Heart right ventricle (tissue), 16 donors: Measurements from ENCODE around the gene CD151. TPM values are rescaled to one million over a fixed set of nuclear protein-coding genes. Genes with fewer than 3 reads are reported as not detected.

ENCODE experiments used
- ATAC-seq, 8 donors: fragments of 200-7000 bp; cut with Tn5 transposase; one replicate each; pipeline ENCODE4 v1.9.1; 2020; ENCODE audit warnings: mild to moderate bottlenecking in 8 of 8, moderate library complexity in 8 of 8, moderate number of reproducible peaks in 1 of 8
- DNase-seq, 2 donors: peaks; one replicate each; pipeline ENCODE4 v3.0.0-alpha.2; 2020
- H3K27ac ChIP-seq, 10 donors: fragments of 200-600 bp; sonication (generic) in 2 of 10; one replicate each; pipeline versions ENCODE4 v1.5.0 to v1.8.0; 2020 to 2022; ENCODE audit warnings: mild to moderate bottlenecking in 3 of 10
- H3K27me3 ChIP-seq, 7 donors: fragments of 200-600 bp; one replicate each; pipeline ENCODE4 v1.8.0; 2021 to 2022; ENCODE audit warnings: mild to moderate bottlenecking in 2 of 7
- H3K36me3 ChIP-seq, 9 donors: fragments of 200-600 bp; sonication (generic) in 1 of 9; one replicate each; pipeline versions ENCODE4 v1.5.0 to v1.8.0; 2020 to 2022; ENCODE audit warnings: mild to moderate bottlenecking in 2 of 9
- H3K4me1 ChIP-seq, 9 donors: fragments of 200-600 bp; sonication (generic) in 1 of 9; one replicate each; pipeline versions ENCODE4 v1.5.0 to v1.8.0; 2020 to 2022; ENCODE audit warnings: mild to moderate bottlenecking in 4 of 9
- H3K4me3 ChIP-seq, 10 donors: fragments of 200-600 bp; sonication (generic) in 2 of 10; one replicate each; pipeline versions ENCODE4 v1.5.0 to v1.8.0; 2020 to 2022; ENCODE audit warnings: mild to moderate bottlenecking in 7 of 10, moderate library complexity in 2 of 10
- H3K9me3 ChIP-seq, 11 donors: fragments of 200-600 bp in 10 of 11; sonication (generic) in 2 of 11; one replicate each; pipeline versions ENCODE4 v1.5.0 to v1.8.0; 2013 to 2022; ENCODE audit warnings: mild to moderate bottlenecking in 2 of 11, control low read depth in 1 of 11, moderate library complexity in 1 of 11
- CTCF ChIP-seq, 9 donors: fragments of 200-600 bp; sonication (generic) in 2 of 9; IDR thresholded peaks; one replicate each; pipeline versions ENCODE4 v1.5.0 to v1.8.0; 2021 to 2022; ENCODE audit warnings: antibody characterized with exemption in 9 of 9, mild to moderate bottlenecking in 5 of 9, moderate library complexity in 1 of 9
- WGBS, 2 donors: extraction: QIAGEN DNeasy Blood & Tissue Kit; methylation state at CpG; one replicate each; pipeline ENCODE4 v1.1.7; 2013; ENCODE audit warnings: inconsistent platforms in 1 of 2; 5-methylcytosine and 5-hydroxymethylcytosine counted together
- intact Hi-C, 10 donors: fragments of 100-400 bp; cut with DNase I; formaldehyde crosslinking; loops; one replicate each; pipeline versions ENCODE4 v1.11.1 to v1.14.2; 2022
- polyA plus RNA-seq, 2 donors: library from polyadenylated mRNA; stranded (reverse); fragments of 200-250 nt; gene quantifications; one replicate each; pipeline ENCODE4 v1.2.3, GENCODE V29; 2013
- total RNA-seq, 10 donors: library from RNA; stranded (reverse); fragmentation: NEBNext Ultra II Directional in 3 of 10; extraction: Animal tissue kit (Norgen Biotek cat#: 25700) in 3 of 10; gene quantifications; one replicate each; pipeline versions ENCODE4 v1.2.1 to v1.2.4, GENCODE V29; 2021 to 2023
- donor health status: Arrhythmogenic right ventricular cardiomyopathy.
- donor health status: ischemic (EF 13 %, LVEDD 7.1; RV severe dilation, severe dysfunction).
- donor health status: healthy with polysubstance abuse.
- donor health status: DM: no; HTN: yes; CAD: no.
- donor health status: DM: no; HTN: no; CAD: no.
- donor health status: ischemic (EF 25% LVEDD 6.9; RV normal size, moderate dysfunction).
- donor health status: ischemic (EF 25% LVEDD 5.7; RV mildly dilated, moderate dysfunction).
- donor health status: healthy.
- donor health status: DM: yes; HTN: yes; CAD: no.
- donor health status: Ischemic cardiomyopathy.
- donor health status: ischemic (EF 35%, LVEDD 5.7; RV mildly dilated, moderate dysfunction).
- donor health status: nonischemic (EF 11% LVEDD 7.7; RV severe dilation, severe dysfunction).
- donor health status: DM: yes; HTN: yes; CAD: no.
- donor health status: PGD.
- donor health status: ischemic (EF 29% LVEDD 5.4; RV normal size, mild dysfunction).
- donor health status: nonischemic (EF 23%, LVEDD 6.1; RV moderate dilation, normal function).

CD151 gene
- total and polyA plus RNA-seq, 12 donors: 286 to 684 (median 466) TPM

GRCh38 chr11:865462-866430 is 33.0 kb downstream of the CD151 start:
- WGBS, 2 donors: 81 to 87% methylated on average over 36 to 41 of the region's 41 CpGs
- Histone ChIP-seq H3K9me3 (no peaks in the 10 kb centered on the region), H3K27me3 (no peaks in the 10 kb centered on the region), H3K4me1 (peaks cover 0 to 14% (median 2%) of the 10 kb centered on the region in 9 donors), H3K36me3 (peaks cover 0 to 61% (median 9%) of the 10 kb centered on the region in 9 donors), H3K4me3 (no peak overlapping the region), H3K27ac (no peak overlapping the region)
- intact Hi-C loops: no loop called here
- ATAC-seq (no peak), DNase-seq (no peak)
- no peak for TF ChIP-seq CTCF (IDR thresholded peaks at IDR 0.05)

- no peak for TF ChIP-seq CTCF (IDR thresholded peaks at IDR 0.05)
- no peak for ATAC-seq
- H3K9me3 ChIP-seq: no peaks in the 10 kb centered on the region
- no peak overlapping the region for H3K4me3 ChIP-seq
- 91 to 92% methylated on average over 14 of the region's 14 CpGs for WGBS, 2 donors
- H3K36me3 ChIP-seq: peaks cover 0 to 59% (median 9%) of the 10 kb centered on the region in 9 donors
- DNase-seq: no peak
- intact Hi-C loops: no loop called here
- H3K27ac ChIP-seq: no peak overlapping the region
- H3K27me3 ChIP-seq: no peaks in the 10 kb centered on the region
- peaks cover 0 to 9% (median 0%) of the 10 kb centered on the region in 9 donors for H3K4me1 ChIP-seq
These were observed 33.7 kb downstream of the CD151 start for GRCh38 chr11:866481-866880.

- DNase-seq (no peak), ATAC-seq (no peak)
- no peak overlapping the region for H3K4me3 ChIP-seq
- no peak overlapping the region for H3K27ac ChIP-seq
- no peak for TF ChIP-seq CTCF (IDR thresholded peaks at IDR 0.05)
- H3K36me3 ChIP-seq: peaks cover 0 to 51% (median 9%) of the 10 kb centered on the region in 9 donors
- H3K4me1 ChIP-seq: no peaks in the 10 kb centered on the region
- intact Hi-C loops: no loop called here
- no peaks in the 10 kb centered on the region for H3K9me3 ChIP-seq
- no peaks in the 10 kb centered on the region for H3K27me3 ChIP-seq
- WGBS, 2 donors: 85 to 88% methylated on average over 8 of the region's 8 CpGs
These were observed 35.2 kb downstream of the CD151 start for GRCh38 chr11:867856-868358.

- Histone ChIP-seq H3K4me3 (no peak overlapping the region), H3K36me3 (peaks cover 0 to 48% (median 9%) of the 10 kb centered on the region in 9 donors), H3K27me3 (no peaks in the 10 kb centered on the region), H3K9me3 (no peaks in the 10 kb centered on the region), H3K27ac (no peak overlapping the region), H3K4me1 (no peaks in the 10 kb centered on the region)
- no peak for TF ChIP-seq CTCF (IDR thresholded peaks at IDR 0.05)
- DNase-seq: no peak
- intact Hi-C loops: no loop called here
- ATAC-seq: no peak
- WGBS, 2 donors: 91 to 93% methylated on average over 17 of the region's 17 CpGs
These were observed 35.6 kb downstream of the CD151 start for GRCh38 chr11:868394-868793.
